Measurements from ENCODE around the gene NFYB.
"Not testable (repeated sequence)": the region's sequence is repeated elsewhere in the genome, so short reads cannot be mapped to it uniquely, and the experiment has no call there.

Gene NFYB

GRCh38 chr12:104137902-104138796 lies at the start of gene NFYB:
Gene NFYB, minus strand, starts transcription at chr12:104138210. Its CDS starts 2,757 bp downstream, at chr12:104135453.
- peak; percentile 95 for DNase-seq (ENCODE audit: low read depth)

- DNase-seq (ENCODE audit: low read depth): no peak
Observed at GRCh38 chr12:104187446-104188155, 49.6 kb upstream of the NFYB start.

GRCh38 chr12:104183443-104183842 lies 45.4 kb upstream of the NFYB start:
- no peak for DNase-seq (ENCODE audit: low read depth)

GRCh38 chr12:104182621-104183378 lies 44.8 kb upstream of the NFYB start:
- no peak for DNase-seq (ENCODE audit: low read depth)

GRCh38 chr12:104182144-104182543 lies 44.1 kb upstream of the NFYB start:
- peak; percentile 95 for DNase-seq (ENCODE audit: low read depth)

GRCh38 chr12:104181313-104181712 lies 43.3 kb upstream of the NFYB start:
- no peak for DNase-seq (ENCODE audit: low read depth)

GRCh38 chr12:104180374-104180773 lies 42.4 kb upstream of the NFYB start:
- no peak for DNase-seq (ENCODE audit: low read depth)

GRCh38 chr12:104177663-104178501 lies 39.9 kb upstream of the NFYB start:
- DNase-seq (ENCODE audit: low read depth): peak; percentile 96

GRCh38 chr12:104177336-104177662 lies 39.3 kb upstream of the NFYB start:
- no peak for DNase-seq (ENCODE audit: low read depth)

GRCh38 chr12:104175726-104176247 lies 37.8 kb upstream of the NFYB start:
- DNase-seq (ENCODE audit: low read depth): no peak

- not testable (repeated sequence) for DNase-seq (ENCODE audit: low read depth)
Observed at GRCh38 chr12:104173804-104174203, 35.8 kb upstream of the NFYB start.

GRCh38 chr12:104172570-104172947 lies 34.5 kb upstream of the NFYB start:
- no peak for DNase-seq (ENCODE audit: low read depth)

GRCh38 chr12:104171785-104172569 lies 34.0 kb upstream of the NFYB start:
- no peak for DNase-seq (ENCODE audit: low read depth)

- DNase-seq (ENCODE audit: low read depth): no peak
Observed at GRCh38 chr12:104168596-104168995, 30.6 kb upstream of the NFYB start.

GRCh38 chr12:104167519-104168458 lies 29.8 kb upstream of the NFYB start:
- no peak for DNase-seq (ENCODE audit: low read depth)

- no peak for DNase-seq (ENCODE audit: low read depth)
Observed at GRCh38 chr12:104166465-104166864, 28.5 kb upstream of the NFYB start.

- DNase-seq (ENCODE audit: low read depth): no peak
Observed at GRCh38 chr12:104165801-104166200, 27.8 kb upstream of the NFYB start.

- no peak for DNase-seq (ENCODE audit: low read depth)
Observed at GRCh38 chr12:104164634-104165033, 26.6 kb upstream of the NFYB start.

GRCh38 chr12:104163631-104164030 lies 25.6 kb upstream of the NFYB start:
- no peak for DNase-seq (ENCODE audit: low read depth)

Data from GM04504 (cell line).